ENCODE data around the gene CSTPP1. TPM values are rescaled to one million over a fixed set of nuclear protein-coding genes. Genes with fewer than 3 reads are reported as not detected.

The CSTPP1 gene
- total and polyA plus RNA-seq, 2 of the 4 experiments (the other 2 are of a cell fraction): 22.0 to 35.7 TPM

GRCh38 chr11:47156333-47156732, 219.8 kb downstream of the CSTPP1 start:
- Histone ChIP-seq H2AK9ac (replicated peaks; ENCODE audit: low read depth, low read length, poor library complexity) (peak overlapping the region; percentile 45), H2BK5ac (ENCODE audit: low read depth, low read length, poor library complexity, severe bottlenecking) (no peak overlapping the region), H3K4me1 (ENCODE audit: control insufficient read depth, insufficient read depth, low read length) (peaks cover 10% of the 10 kb centered on the region), H3K36me3 (ENCODE audit: control insufficient read depth, insufficient read depth, low read length) (no peaks in the 10 kb centered on the region), H3K9me3 (ENCODE audit: control insufficient read depth, insufficient read depth, low read length) (no peaks in the 10 kb centered on the region), H3K18ac (ENCODE audit: low read depth, low read length) (no peak overlapping the region), H3K4me2 (ENCODE audit: low read depth, low read length) (no peak overlapping the region), H4K8ac (ENCODE audit: low read depth in 2 of 2, low read length in 2 of 2) (no peak overlapping the region), H2BK15ac (ENCODE audit: low read depth, low read length) (no peak overlapping the region), H2BK20ac (ENCODE audit: low read depth, low read length) (no peak overlapping the region), H2AFZ (replicated peaks; ENCODE audit: low read length, poor library complexity) (no peak overlapping the region), H3K56ac (ENCODE audit: extremely low read depth, insufficient read depth, low read length) (no peak overlapping the region), H3K79me1 (ENCODE audit: low read depth in 1 of 2, low read length in 2 of 2) (peaks cover 0 to 14% of the 10 kb centered on the region in 2 experiments; a peak in 1 of 4 replicates), H4K5ac (ENCODE audit: low read depth, low read length) (no peak overlapping the region), H4K91ac (ENCODE audit: insufficient read depth, low read depth, low read length) (peak overlapping the region; percentile 4; the same call in 1 of the 2 replicates), H3K4me3 (ENCODE audit: insufficient read depth, low read depth, low read length) (no peak overlapping the region), H3K9ac (ENCODE audit: low read depth, low read length) (no peak overlapping the region), H3K4ac (ENCODE audit: low read depth, low read length) (no peak overlapping the region), H2AK5ac (ENCODE audit: low read depth, low read length) (peak overlapping the region; percentile 8; the same call in 1 of the 2 replicates), H3K27ac (ENCODE audit: insufficient read depth, low read length) (no peak overlapping the region), H3K27me3 (ENCODE audit: control insufficient read depth, insufficient read depth, low read length) (no peaks in the 10 kb centered on the region), H3K23ac (ENCODE audit: low read depth, low read length) (no peak overlapping the region), H3K14ac (replicated peaks; ENCODE audit: low read depth, low read length) (peak overlapping the region; percentile 24; the same call in 1 of the 2 replicates), H3K9me1 (ENCODE audit: insufficient read depth, low read length) (peaks cover 12% of the 10 kb centered on the region; the same call in 1 of the 2 replicates), H4K20me1 (ENCODE audit: insufficient read depth, low read length) (peaks cover 13% of the 10 kb centered on the region), H2BK120ac (ENCODE audit: low read depth, low read length) (no peak overlapping the region)
- no peak for ATAC-seq (ENCODE audit: low read depth)
- intact Hi-C loops (cut with micrococcal nuclease): no loop called here
- 100% methylated on average over 2 of the region's 6 CpGs; no CpG with 5 or more reads in 1 of the 2 experiments for WGBS, 2 experiments (ENCODE audit: extremely low coverage in 2 of 2, insufficient read length in 1 of 2)
- in situ Hi-C loops (cut with MboI; ENCODE audit: low sequenced_read_pairs): loop anchor here (10.0 kb wide), 1 partner anchor 242 kb away; the partner anchor contains the start of gene LRP4
- peak; percentile 25 for DNase-seq
- CTCF ChIA-PET: no interaction called here
- POLR2A ChIA-PET (ENCODE audit: unreplicated experiment): no interaction called here
- BruUV-seq (replicated peaks): no TSS peak
- dilution Hi-C loops (cut with HindIII; ENCODE audit: low sequenced_read_pairs, unreplicated experiment): no loop called here
- no peak for TF ChIP-seq ELK1 (IDR thresholded peaks at IDR 0.05; ENCODE audit: borderline replicate concordance, low read depth, low read length)
- no peak for TF ChIP-seq CTCF (conservative IDR thresholded peaks at IDR 0.05; ENCODE audit: low read depth, low read length)
- TF ChIP-seq MAFK (IDR thresholded peaks at IDR 0.05; ENCODE audit: low read depth, low read length): 0 out of 2 replicates have a peak, but pooled peaks have one; percentile 5
- TF ChIP-seq BHLHE40 (IDR thresholded peaks at IDR 0.05; ENCODE audit: low read depth, low read length): no peak
- no peak for TF ChIP-seq MAZ (IDR thresholded peaks at IDR 0.05; ENCODE audit: borderline replicate concordance, low read depth, low read length)
